Keratinocyte (primary cell): ENCODE results near the gene PTGR3. TPM values are rescaled to one million over a fixed set of nuclear protein-coding genes. Genes with fewer than 3 reads are reported as not detected.

Experiments used
- DNase-seq: peaks from one replicate; pipeline ENCODE4 v3.0.0-alpha.2; 2011; ENCODE audit warnings: low read depth, missing footprints, low spot score
- FAIRE-seq: peaks from 2 replicates; lab custom pipeline; 2011; peaks lifted over from hg19 to GRCh38; lab: Jason Lieb, UNC
- H2AFZ ChIP-seq: 2 replicates; pipeline ENCODE4 v1.6.0; 2012; ENCODE audit warnings: low read length, control low read depth, inconsistent platforms; ENCODE audit not compliant: control insufficient read depth
- H3K27ac ChIP-seq: 2 replicates; pipeline ENCODE4 v1.5.1; 2011; ENCODE audit warnings: low read length; ENCODE audit not compliant: control insufficient read depth, insufficient read depth
- H3K27me3 ChIP-seq: 3 replicates; pipeline ENCODE4 v1.6.0; 2011; ENCODE audit warnings: low read length; ENCODE audit not compliant: control insufficient read depth, insufficient read depth; ENCODE audit errors: extremely low read depth
- H3K36me3 ChIP-seq, 2 experiments: 2 replicates in 1 of 2; 3 replicates in 1 of 2; pipeline ENCODE4 v1.5.1; 2011; ENCODE audit warnings: low read length in 2 of 2, mild to moderate bottlenecking in 1 of 2; ENCODE audit not compliant: control insufficient read depth in 2 of 2, insufficient read depth in 2 of 2; ENCODE audit errors: extremely low read depth in 1 of 2
- H3K4me1 ChIP-seq: 3 replicates; pipeline ENCODE4 v1.5.1; 2011; ENCODE audit warnings: low read length; ENCODE audit not compliant: control insufficient read depth, insufficient read depth; ENCODE audit errors: extremely low read depth
- H3K4me2 ChIP-seq: 3 replicates; pipeline ENCODE4 v1.6.0; 2011; ENCODE audit warnings: low read depth, low read length; ENCODE audit not compliant: control insufficient read depth, insufficient read depth; ENCODE audit errors: extremely low read depth
- H3K4me3 ChIP-seq, 3 experiments: fragments of 200-600 bp in 1 of 3; sonication (generic) in 1 of 3; 2 replicates in 2 of 3; 3 replicates in 1 of 3; pipeline ENCODE4 v1.5.1; 2011 to 2016; ENCODE audit warnings: low read length in 3 of 3, mild to moderate bottlenecking in 3 of 3, control low read depth in 2 of 3, inconsistent platforms in 1 of 3, low read depth in 1 of 3, mixed read lengths in 1 of 3, mixed run types in 1 of 3, moderate library complexity in 1 of 3; ENCODE audit not compliant: control insufficient read depth in 2 of 3, insufficient read depth in 2 of 3; ENCODE audit errors: extremely low read depth in 1 of 3
- H3K79me2 ChIP-seq: 2 replicates; pipeline ENCODE4 v1.6.0; 2012; ENCODE audit warnings: low read length; ENCODE audit not compliant: control insufficient read depth, insufficient read depth
- H3K9ac ChIP-seq: 3 replicates; pipeline ENCODE4 v1.6.0; 2011; ENCODE audit warnings: low read length; ENCODE audit not compliant: control insufficient read depth, insufficient read depth; ENCODE audit errors: extremely low read depth
- H3K9me1 ChIP-seq: 3 replicates; pipeline ENCODE4 v1.6.0; 2011; ENCODE audit warnings: low read length; ENCODE audit not compliant: control insufficient read depth, insufficient read depth; ENCODE audit errors: extremely low read depth
- H3K9me3 ChIP-seq: 2 replicates; pipeline ENCODE4 v1.5.1; 2012; ENCODE audit warnings: low read depth, low read length; ENCODE audit not compliant: control insufficient read depth
- H4K20me1 ChIP-seq: 3 replicates; pipeline ENCODE4 v1.6.0; 2011; ENCODE audit warnings: low read length; ENCODE audit not compliant: control insufficient read depth, insufficient read depth; ENCODE audit errors: extremely low read depth
- CTCF ChIP-seq, 3 experiments: IDR thresholded peaks in 1 of 3; conservative IDR thresholded peaks in 1 of 3; optimal IDR thresholded peaks in 1 of 3; 2 replicates in 2 of 3; 3 replicates in 1 of 3; pipeline versions ENCODE3 to v1.5.1; 2011; ENCODE audit warnings: low read length in 3 of 3, mild to moderate bottlenecking in 3 of 3, moderate library complexity in 2 of 3, control low read depth in 1 of 3, inconsistent platforms in 1 of 3; ENCODE audit not compliant: insufficient read depth in 2 of 3; ENCODE audit errors: extremely low read depth in 1 of 3
- EZH2 ChIP-seq: IDR thresholded peaks from one replicate; pipeline ENCODE4 v1.6.1; 2012; ENCODE audit warnings: inconsistent platforms, mild to moderate bottlenecking, low read length, moderate library complexity
- dilution Hi-C: fragments of 300-500 bp; cut with MboI; formaldehyde crosslinking; loops from one replicate; pipeline ENCODE4 v1.7.0; 2020; ENCODE audit warnings: low sequenced_read_pairs; ENCODE audit not compliant: extremely low pct_ligation_motif_present
- polyA plus RNA-seq, 5 experiments: library from polyadenylated mRNA; depleted of rRNA in 3 of 5; stranded (reverse) in 3 of 5; stranded (forward) in 1 of 5; unstranded in 1 of 5; fragments of >200 nt; gene quantifications; 1 replicate in 1 of 5; 2 replicates in 3 of 5; 3 replicates in 1 of 5; pipeline versions ENCODE4 v1.2.1 to v1.2.3, GENCODE V29; 2011 to 2012; ENCODE audit warnings: missing spikeins in 2 of 5, low read depth in 1 of 5, low replicate concordance in 1 of 5

The PTGR3 gene
- polyA plus RNA-seq, 1 donor (not counting 4 experiments of a cell fraction or from before 2014, with no cell fraction given), result 25.2 TPM

GRCh38 chr18:75253784-75254183 is 44.8 kb upstream of the PTGR3 start:
- Histone ChIP-seq H3K9ac (no peak overlapping the region), H3K9me1 (no peaks in the 10 kb centered on the region), H3K27ac (no peak overlapping the region), H3K4me2 (no peak overlapping the region), H3K4me1 (no peaks in the 10 kb centered on the region), H2AFZ (no peak overlapping the region), H3K36me3 (no peaks in the 10 kb centered on the region), H3K9me3 (no peaks in the 10 kb centered on the region), H3K4me3 (no peak overlapping the region), H3K79me2 (peaks cover 10% of the 10 kb centered on the region), H4K20me1 (no peaks in the 10 kb centered on the region), H3K27me3 (no peaks in the 10 kb centered on the region)
- no peak for FAIRE-seq
- no peak for DNase-seq
- dilution Hi-C loops, result no loop called here
- no peak for TF ChIP-seq EZH2
- no peak for TF ChIP-seq CTCF (optimal IDR thresholded peaks at IDR 0.05 in 1 of 3, IDR thresholded peaks at IDR 0.05 in 1 of 3, conservative IDR thresholded peaks at IDR 0.05 in 1 of 3; ENCODE audit: extremely low read depth in 1 of 3, insufficient read depth in 2 of 3, low read length in 3 of 3)

DNA sequence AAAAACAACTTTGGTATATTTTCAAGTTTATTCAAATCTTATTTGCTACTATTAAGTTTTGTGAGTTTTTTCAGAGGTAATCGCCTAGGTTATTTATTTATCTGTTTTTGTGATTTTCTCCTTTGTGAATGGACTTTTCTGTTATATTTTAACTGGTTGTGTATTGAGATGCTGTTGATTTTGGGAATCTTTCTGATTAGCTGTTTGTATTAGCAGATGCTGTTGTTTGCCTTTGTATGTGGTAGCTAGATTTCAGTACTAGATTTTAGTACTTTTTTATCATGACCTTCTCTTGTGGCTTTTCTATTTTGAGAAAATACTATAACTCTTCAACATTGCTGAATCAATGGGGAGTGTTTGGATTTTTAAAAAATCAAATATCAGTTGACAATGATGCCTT is 44.1 kb upstream of the PTGR3 start:
- Histone ChIP-seq H3K36me3 (no peaks in the 10 kb centered on the region), H3K4me1 (no peaks in the 10 kb centered on the region), H3K27me3 (no peaks in the 10 kb centered on the region), H3K9ac (no peak overlapping the region), H3K9me3 (no peaks in the 10 kb centered on the region), H2AFZ (no peak overlapping the region), H3K4me2 (no peak overlapping the region), H3K4me3 (no peak overlapping the region), H3K9me1 (no peaks in the 10 kb centered on the region), H3K79me2 (peaks cover 12% of the 10 kb centered on the region), H4K20me1 (no peaks in the 10 kb centered on the region), H3K27ac (no peak overlapping the region)
- DNase-seq (no peak), FAIRE-seq (no peak)
- dilution Hi-C loops, result no loop called here
- TF ChIP-seq CTCF (optimal IDR thresholded peaks at IDR 0.05 in 1 of 3, IDR thresholded peaks at IDR 0.05 in 1 of 3, conservative IDR thresholded peaks at IDR 0.05 in 1 of 3; ENCODE audit: extremely low read depth in 1 of 3, insufficient read depth in 2 of 3, low read length in 3 of 3) (no peak), EZH2 (no peak)
